ENCODE measurements around the gene PALLD. TPM values are rescaled to one million over a fixed set of nuclear protein-coding genes. Genes with fewer than 3 reads are reported as not detected.

PALLD gene
- total and polyA plus RNA-seq, 12 donors, result 169 to 1,537 (median 667) TPM

DNA sequence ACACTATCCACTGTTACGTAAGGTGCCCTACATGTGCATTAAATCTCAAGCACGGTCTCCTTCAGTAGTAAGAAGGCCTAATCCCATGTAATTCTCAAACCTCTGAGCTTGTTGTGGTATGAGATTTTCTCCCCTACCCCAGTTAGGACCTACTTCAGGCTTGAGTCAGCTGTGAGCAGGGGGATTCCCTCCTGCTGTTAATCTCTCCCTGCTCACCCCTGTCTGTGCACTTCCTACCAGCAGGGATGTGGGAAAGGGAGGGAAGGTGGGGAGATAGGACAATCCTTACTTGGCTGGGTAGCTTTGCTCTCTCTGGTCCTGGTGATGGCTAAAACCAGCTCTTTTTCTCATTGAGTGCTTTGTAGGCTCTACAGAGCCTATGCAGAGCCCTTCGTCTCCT lies 60.8 kb downstream of the PALLD start:
- Histone ChIP-seq H3K4me3 (no peak overlapping the region), H3K4me1 (peaks cover 3 to 53% (median 38%) of the 10 kb centered on the region in 9 donors), H3K27ac (peak overlapping the region in 1 of 10 donors; percentile 17), H3K36me3 (no peaks in the 10 kb centered on the region), H3K9me3 (no peaks in the 10 kb centered on the region), H3K27me3 (no peaks in the 10 kb centered on the region)
- DNase-seq (no peak), ATAC-seq (peak in 2 of 8 donors; percentile 7 to 32)
- WGBS, 2 donors, result 89 to 97% methylated on average over 3 of the region's 3 CpGs
- intact Hi-C loops (cut with DNase I), result no loop called here
- TF ChIP-seq, protein P1, sequence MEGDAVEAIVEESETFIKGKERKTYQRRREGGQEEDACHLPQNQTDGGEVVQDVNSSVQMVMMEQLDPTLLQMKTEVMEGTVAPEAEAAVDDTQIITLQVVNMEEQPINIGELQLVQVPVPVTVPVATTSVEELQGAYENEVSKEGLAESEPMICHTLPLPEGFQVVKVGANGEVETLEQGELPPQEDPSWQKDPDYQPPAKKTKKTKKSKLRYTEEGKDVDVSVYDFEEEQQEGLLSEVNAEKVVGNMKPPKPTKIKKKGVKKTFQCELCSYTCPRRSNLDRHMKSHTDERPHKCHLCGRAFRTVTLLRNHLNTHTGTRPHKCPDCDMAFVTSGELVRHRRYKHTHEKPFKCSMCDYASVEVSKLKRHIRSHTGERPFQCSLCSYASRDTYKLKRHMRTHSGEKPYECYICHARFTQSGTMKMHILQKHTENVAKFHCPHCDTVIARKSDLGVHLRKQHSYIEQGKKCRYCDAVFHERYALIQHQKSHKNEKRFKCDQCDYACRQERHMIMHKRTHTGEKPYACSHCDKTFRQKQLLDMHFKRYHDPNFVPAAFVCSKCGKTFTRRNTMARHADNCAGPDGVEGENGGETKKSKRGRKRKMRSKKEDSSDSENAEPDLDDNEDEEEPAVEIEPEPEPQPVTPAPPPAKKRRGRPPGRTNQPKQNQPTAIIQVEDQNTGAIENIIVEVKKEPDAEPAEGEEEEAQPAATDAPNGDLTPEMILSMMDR (IDR thresholded peaks at IDR 0.05), result no peak

DNA sequence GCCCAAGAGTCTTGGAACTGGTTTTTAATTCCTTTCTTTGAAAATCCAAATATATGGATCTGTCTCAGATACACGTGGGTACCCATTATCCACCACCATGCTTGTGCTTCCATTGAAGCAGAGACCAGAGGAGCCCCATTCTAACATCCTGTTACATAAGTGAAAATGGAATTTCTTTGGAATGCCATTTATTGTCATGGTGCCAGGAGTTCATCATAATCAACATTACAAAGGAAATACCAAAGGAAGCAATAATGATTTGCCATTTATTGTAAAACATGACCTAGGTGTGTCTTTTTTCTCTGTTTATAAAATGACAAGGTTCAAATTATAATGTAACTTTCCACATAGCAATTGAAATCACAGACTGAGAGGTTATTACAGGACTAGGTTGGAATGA lies 61.7 kb downstream of the PALLD start:
- intact Hi-C loops (cut with DNase I), result no loop called here
- 33 to 39% methylated on average over 1 of the region's 1 CpG for WGBS, 2 donors

DNA sequence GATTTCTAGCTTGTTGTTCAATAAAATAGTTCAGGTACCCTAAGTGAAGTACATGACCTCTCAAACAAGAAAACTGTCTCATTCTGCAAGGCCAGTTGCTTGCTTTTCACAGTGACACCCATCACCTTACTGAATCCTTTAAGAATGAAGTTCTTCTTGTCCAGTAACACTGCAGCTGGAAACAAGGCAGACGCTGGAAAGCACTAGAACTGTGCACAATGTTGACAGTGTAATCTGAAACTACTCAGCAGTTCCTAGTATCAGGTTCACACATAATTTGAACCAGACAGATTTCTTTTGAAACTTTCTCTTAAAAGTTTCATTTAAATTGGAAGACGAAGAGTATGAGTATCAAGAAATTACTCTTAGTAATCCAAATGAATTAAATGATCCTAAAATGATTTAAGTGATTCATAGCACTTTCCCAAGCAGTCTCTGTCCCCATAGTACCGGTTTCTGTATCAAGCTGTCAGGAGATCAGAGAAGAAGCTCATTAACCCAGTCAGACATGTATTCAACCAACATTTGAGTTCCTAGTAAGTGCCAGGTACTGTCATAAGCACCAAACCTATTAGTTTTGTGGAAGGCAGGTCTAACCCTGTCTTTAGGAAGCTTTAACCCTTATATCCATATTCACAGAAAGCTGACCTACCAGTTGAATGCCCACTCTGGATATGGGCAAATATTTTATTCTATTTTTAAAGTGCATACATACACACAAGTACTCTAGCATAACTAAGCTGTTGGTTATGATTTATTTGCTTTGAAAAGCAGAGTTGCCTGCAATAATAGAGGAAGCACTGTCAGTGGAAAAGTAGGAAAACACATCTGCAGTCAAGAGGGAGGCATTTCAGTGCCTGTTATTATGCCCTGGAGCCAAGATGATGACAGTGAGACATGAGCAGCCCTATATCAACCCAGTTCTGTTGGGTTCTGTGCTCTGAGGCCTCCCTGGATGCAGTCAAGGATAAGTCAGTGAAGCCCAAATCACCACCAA lies 63.6 kb downstream of the PALLD start:
- WGBS, 2 donors, result 37 to 53% methylated on average over 3 of the region's 3 CpGs
- DNase-seq (no peak), ATAC-seq (peak in 5 of 8 donors; percentile 45 to 56 (median 50))
- Histone ChIP-seq H3K4me1 (peaks cover 3 to 67% (median 44%) of the 10 kb centered on the region in 9 donors), H3K4me3 (no peak overlapping the region), H3K9me3 (no peaks in the 10 kb centered on the region), H3K27ac (peak overlapping the region in 2 of 10 donors; percentile 32 to 45), H3K27me3 (no peaks in the 10 kb centered on the region), H3K36me3 (no peaks in the 10 kb centered on the region)
- intact Hi-C loops (cut with DNase I), result no loop called here
- TF ChIP-seq, protein P1 (IDR thresholded peaks at IDR 0.05), result no peak

More for the DNA sequence above, 61.7 kb downstream of the PALLD start:
- Histone ChIP-seq H3K27ac (peak overlapping the region in 1 of 10 donors; percentile 7), H3K4me3 (no peak overlapping the region), H3K9me3 (no peaks in the 10 kb centered on the region), H3K4me1 (peaks cover 3 to 57% (median 38%) of the 10 kb centered on the region in 9 donors), H3K36me3 (no peaks in the 10 kb centered on the region), H3K27me3 (no peaks in the 10 kb centered on the region)
- ATAC-seq, result peak in 4 of 8 donors; percentile 19 to 40 (median 31)
- TF ChIP-seq, protein P1 (IDR thresholded peaks at IDR 0.05), result no peak
- no peak for DNase-seq

DNA sequence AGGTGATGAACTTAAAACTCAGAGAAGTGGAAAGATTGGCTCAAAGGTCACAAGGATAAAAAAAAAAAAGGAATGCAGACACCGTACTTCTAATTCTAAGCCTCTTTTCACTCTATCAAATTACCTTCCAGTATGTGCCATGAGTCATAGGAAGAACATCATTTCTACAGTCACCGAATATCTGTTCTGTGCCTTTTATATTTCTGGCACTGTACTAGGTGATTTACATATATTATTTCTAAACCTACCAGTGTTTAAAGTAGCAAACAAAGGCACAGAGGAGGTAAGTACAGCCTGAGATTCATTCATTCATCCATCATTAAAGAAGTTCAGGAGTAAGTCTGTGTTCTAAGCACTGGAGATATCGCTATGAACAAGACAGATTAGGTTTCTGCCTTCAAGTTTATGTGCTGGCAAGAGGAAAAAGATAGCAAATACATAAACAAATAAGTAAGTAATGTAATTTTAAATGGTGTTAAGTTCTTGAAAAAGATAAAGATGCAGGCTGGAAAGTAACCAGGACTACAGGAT lies 65.3 kb downstream of the PALLD start:
- H3K9me3 ChIP-seq, result no peaks in the 10 kb centered on the region
- TF ChIP-seq, protein P1 (IDR thresholded peaks at IDR 0.05), result no peak
- 51 to 58% methylated on average over 3 of the region's 3 CpGs for WGBS, 2 donors
- H3K4me3 ChIP-seq, result no peak overlapping the region
- intact Hi-C loops (cut with DNase I), result no loop called here
- H3K27me3 ChIP-seq, result no peaks in the 10 kb centered on the region
- H3K4me1 ChIP-seq, result peaks cover 3 to 68% (median 41%) of the 10 kb centered on the region in 9 donors
- H3K27ac ChIP-seq, result peak overlapping the region in 1 of 10 donors; percentile 46
- DNase-seq (no peak), ATAC-seq (peak in 2 of 8 donors; percentile 27 to 36)
- H3K36me3 ChIP-seq, result no peaks in the 10 kb centered on the region
